Stomach (tissue), 19 donors: Measurements from ENCODE around the gene MRPL55. TPM values are rescaled to one million over a fixed set of nuclear protein-coding genes. Genes with fewer than 3 reads are reported as not detected.

Experiments used
- DNase-seq, 2 donors: peaks; one replicate each; pipeline versions ENCODE4 v3.0.0 to v3.0.0-alpha.2; 2013 to 2019
- H3K27ac ChIP-seq, 5 donors: fragments of 200-600 bp in 4 of 5; sonication (generic) in 4 of 5; one replicate each; pipeline ENCODE4 v1.5.1; 2013 to 2019; ENCODE audit warnings: mild to moderate bottlenecking in 1 of 5, moderate library complexity in 1 of 5
- H3K27me3 ChIP-seq, 3 donors: fragments of 200-600 bp; sonication (generic); one replicate each; pipeline ENCODE4 v1.5.1; 2017 to 2019; ENCODE audit warnings: mixed run types in 1 of 3
- H3K36me3 ChIP-seq, 4 donors: fragments of 200-600 bp; sonication (generic); 1 replicate in 3 of 4; 2 replicates in 1 of 4; pipeline ENCODE4 v1.5.1; 2016 to 2019
- H3K4me1 ChIP-seq, 4 donors: fragments of 200-600 bp; sonication (generic); one replicate each; pipeline ENCODE4 v1.5.1; 2016 to 2019
- H3K4me3 ChIP-seq, 4 donors: fragments of 200-600 bp; sonication (generic) in 3 of 4; one replicate each; pipeline ENCODE4 v1.5.1; 2016 to 2019; ENCODE audit warnings: mild to moderate bottlenecking in 1 of 4
- H3K9me3 ChIP-seq, 4 donors: fragments of 200-600 bp; sonication (generic); one replicate each; pipeline ENCODE4 v1.5.1; 2016 to 2019
- EP300 ChIP-seq: sonication (generic); formaldehyde crosslinking; IDR thresholded peaks from one replicate; pipeline ENCODE4 v1.6.1; 2017; ENCODE audit warnings: antibody characterized with exemption
- POLR2A ChIP-seq, 4 donors: fragments of 450-650 bp; IDR thresholded peaks; one replicate each; pipeline ENCODE4 v1.6.1; 2016; ENCODE audit warnings: antibody characterized with exemption in 4 of 4, control low read depth in 2 of 4, mild to moderate bottlenecking in 1 of 4, moderate library complexity in 1 of 4
- POLR2AphosphoS5 ChIP-seq, 3 donors: sonication (generic); formaldehyde crosslinking; IDR thresholded peaks; one replicate each; pipeline ENCODE4 v1.6.1; 2016; ENCODE audit warnings: antibody characterized with exemption in 3 of 3
- WGBS, 5 donors: extraction: QIAGEN DNeasy Blood & Tissue Kit in 3 of 5; methylation state at CpG; one replicate each; pipeline versions ENCODE4 v1.1.5 to v1.1.7; 2013 to 2018; 5-methylcytosine and 5-hydroxymethylcytosine counted together
- intact Hi-C: fragments of 100-400 bp; cut with DNase I; formaldehyde crosslinking; loops from one replicate; pipeline ENCODE4 v1.15.1; 2023; ENCODE audit warnings: low total_unique reads
- long read RNA-seq, 10 donors: transcript quantifications; one replicate each; lab custom pipeline, GENCODE V29; 2026
- polyA plus RNA-seq, 3 donors: library from polyadenylated mRNA; stranded (reverse); fragments of 200-250 nt; gene quantifications; one replicate each; pipeline ENCODE4 v1.2.3, GENCODE V29; 2013
- total RNA-seq, 5 donors: library from RNA; depleted of rRNA; stranded (reverse); fragments of >200 nt; gene quantifications; one replicate each; pipeline versions ENCODE4 v1.1.0 to v1.2.3, GENCODE V29; 2014 to 2016
- TF ChIP-seq, protein P1 (sequence below), 7 experiments: fragments of 450-650 bp in 4 of 7; fragments of 200-600 bp in 3 of 7; sonication (generic) in 3 of 7; IDR thresholded peaks; one replicate each; pipeline ENCODE4 v1.5.1; 2016 to 2019; ENCODE audit warnings: antibody characterized with exemption in 7 of 7, control low read depth in 2 of 7, mild to moderate bottlenecking in 1 of 7
- donor health status: healthy with polysubstance abuse.
- donor health status: Bipolar disorder and iron deficiency.
- donor health status: healthy.

The MRPL55 gene
- total RNA-seq (100 to 1,000 TPM in 1 of 5 donors, 10 to 100 TPM in 4; 18.7 to 101 (median 77.4) TPM), polyA plus RNA-seq (100 to 1,000 TPM; 136 to 158 (median 156) TPM)
- long read RNA-seq, donor 1, partial matches to known transcripts: 0 of 7 reads
- long read RNA-seq, donor 1, other reads (novel, unspliced or antisense): 0 of 7 reads
- long read RNA-seq, donor 2, partial matches to known transcripts: 0 of 11 reads
- long read RNA-seq, donor 2, other reads (novel, unspliced or antisense): 0 of 11 reads
- long read RNA-seq, donor 3, partial matches to known transcripts: 0 of 12 reads
- long read RNA-seq, donor 3, other reads (novel, unspliced or antisense): 0 of 12 reads
- long read RNA-seq, donor 4, partial matches to known transcripts: 0 of 1 reads
- long read RNA-seq, donor 4, other reads (novel, unspliced or antisense): 0 of 1 reads
- long read RNA-seq, donor 5, transcript MRPL55-204 (4 exons, 661 nt): major isoform, 6 of 19 reads
- long read RNA-seq, donor 5, transcript MRPL55-201 (5 exons, 632 nt): minor isoform, 5 of 19 reads
- long read RNA-seq, donor 5, partial matches to known transcripts: 0 of 19 reads
- long read RNA-seq, donor 5, other reads (novel, unspliced or antisense): 0 of 19 reads
- long read RNA-seq, donor 6: 0 reads
- long read RNA-seq, donor 7, transcript MRPL55-204 (4 exons, 661 nt): major isoform, 7 of 19 reads
- long read RNA-seq, donor 7, partial matches to known transcripts: 0 of 19 reads
- long read RNA-seq, donor 7, other reads (novel, unspliced or antisense): 0 of 19 reads
- long read RNA-seq, donor 8, partial matches to known transcripts: 0 of 14 reads
- long read RNA-seq, donor 8, other reads (novel, unspliced or antisense): 0 of 14 reads
- long read RNA-seq, donor 9, transcript MRPL55-204 (4 exons, 661 nt): major isoform, 5 of 16 reads
- long read RNA-seq, donor 9, partial matches to known transcripts: 0 of 16 reads
- long read RNA-seq, donor 9, other reads (novel, unspliced or antisense): 0 of 16 reads
- long read RNA-seq, donor 10, partial matches to known transcripts: 0 of 7 reads
- long read RNA-seq, donor 10, other reads (novel, unspliced or antisense): 0 of 7 reads

DNA sequence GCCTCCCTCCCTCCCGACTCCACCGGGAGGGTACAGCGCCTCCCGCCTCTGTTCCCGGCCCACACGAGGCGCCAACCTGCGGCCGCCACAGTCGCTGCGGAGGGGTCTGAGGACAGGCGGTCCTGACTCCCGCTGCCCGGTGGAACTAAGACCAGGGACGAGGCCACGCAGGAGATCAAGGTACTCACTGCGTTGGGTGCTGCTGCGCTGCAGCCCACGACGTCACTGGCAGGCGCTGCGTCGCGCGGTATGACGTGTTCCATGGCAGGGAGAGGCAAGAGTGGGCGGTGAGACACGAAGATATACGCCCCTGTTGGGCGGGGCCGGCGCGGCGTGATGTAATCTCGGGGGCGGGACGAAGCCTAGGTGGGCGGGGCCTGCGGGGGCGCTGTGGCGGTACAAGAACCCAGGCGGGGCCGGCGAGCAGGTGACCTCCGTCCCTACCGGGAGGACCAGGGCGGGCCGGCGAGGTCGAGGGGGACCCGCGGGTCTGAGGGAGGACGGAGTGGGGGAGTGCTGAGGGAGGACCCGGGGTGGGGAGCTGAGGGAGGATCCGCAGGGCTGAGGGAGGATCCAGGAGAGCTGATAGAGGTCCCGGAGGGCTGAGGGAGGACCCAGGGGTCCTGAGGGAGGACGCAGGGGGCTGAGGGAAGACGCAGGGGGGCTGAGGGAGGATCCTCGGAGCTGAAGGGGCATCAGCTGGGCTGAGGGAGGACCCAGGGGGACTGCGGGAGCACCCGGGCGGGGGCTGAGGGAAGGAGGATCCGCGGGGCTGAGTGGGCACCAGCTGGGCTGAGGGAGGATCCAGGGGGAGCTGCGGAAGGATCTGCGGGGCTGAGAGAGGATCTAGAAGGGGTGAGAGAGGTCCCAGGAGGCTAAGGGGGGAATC is at the start of gene MRPL55:
Gene MRPL55 (minus strand): TSS at position 227 of the 889 bp plus-strand sequence. CDS start 1,039 bp downstream, outside the sequence.
- Histone ChIP-seq H3K4me3 (peak within 1 kb of the TSS; percentile 63 to 89 (median 84)), H3K27me3 (no peaks in the 10 kb centered on the region), H3K27ac (peak within 1 kb of the TSS; percentile 89 to 95 (median 92)), H3K36me3 (peaks cover 14 to 29% (median 26%) of the 10 kb centered on the region in 4 donors), H3K9me3 (no peaks in the 10 kb centered on the region), H3K4me1 (peaks cover 20 to 39% (median 28%) of the 10 kb centered on the region in 4 donors)
- WGBS, 5 donors: 0 to 1% (median 1%) methylated on average over 63 to 66 of the region's 66 CpGs
- DNase-seq: peak; percentile 99
- TF ChIP-seq EP300: no peak
- TF ChIP-seq, protein P1, sequence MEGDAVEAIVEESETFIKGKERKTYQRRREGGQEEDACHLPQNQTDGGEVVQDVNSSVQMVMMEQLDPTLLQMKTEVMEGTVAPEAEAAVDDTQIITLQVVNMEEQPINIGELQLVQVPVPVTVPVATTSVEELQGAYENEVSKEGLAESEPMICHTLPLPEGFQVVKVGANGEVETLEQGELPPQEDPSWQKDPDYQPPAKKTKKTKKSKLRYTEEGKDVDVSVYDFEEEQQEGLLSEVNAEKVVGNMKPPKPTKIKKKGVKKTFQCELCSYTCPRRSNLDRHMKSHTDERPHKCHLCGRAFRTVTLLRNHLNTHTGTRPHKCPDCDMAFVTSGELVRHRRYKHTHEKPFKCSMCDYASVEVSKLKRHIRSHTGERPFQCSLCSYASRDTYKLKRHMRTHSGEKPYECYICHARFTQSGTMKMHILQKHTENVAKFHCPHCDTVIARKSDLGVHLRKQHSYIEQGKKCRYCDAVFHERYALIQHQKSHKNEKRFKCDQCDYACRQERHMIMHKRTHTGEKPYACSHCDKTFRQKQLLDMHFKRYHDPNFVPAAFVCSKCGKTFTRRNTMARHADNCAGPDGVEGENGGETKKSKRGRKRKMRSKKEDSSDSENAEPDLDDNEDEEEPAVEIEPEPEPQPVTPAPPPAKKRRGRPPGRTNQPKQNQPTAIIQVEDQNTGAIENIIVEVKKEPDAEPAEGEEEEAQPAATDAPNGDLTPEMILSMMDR (IDR thresholded peaks at IDR 0.05): peak in 1 of 7 experiments; percentile 31
- peak in 2 of 4 donors; percentile 68 to 83 for TF ChIP-seq POLR2A (IDR thresholded peaks at IDR 0.05)
- peak; percentile 99 to 100 (median 100) for TF ChIP-seq POLR2AphosphoS5 (IDR thresholded peaks at IDR 0.05)
- intact Hi-C loops: no loop called here

DNA sequence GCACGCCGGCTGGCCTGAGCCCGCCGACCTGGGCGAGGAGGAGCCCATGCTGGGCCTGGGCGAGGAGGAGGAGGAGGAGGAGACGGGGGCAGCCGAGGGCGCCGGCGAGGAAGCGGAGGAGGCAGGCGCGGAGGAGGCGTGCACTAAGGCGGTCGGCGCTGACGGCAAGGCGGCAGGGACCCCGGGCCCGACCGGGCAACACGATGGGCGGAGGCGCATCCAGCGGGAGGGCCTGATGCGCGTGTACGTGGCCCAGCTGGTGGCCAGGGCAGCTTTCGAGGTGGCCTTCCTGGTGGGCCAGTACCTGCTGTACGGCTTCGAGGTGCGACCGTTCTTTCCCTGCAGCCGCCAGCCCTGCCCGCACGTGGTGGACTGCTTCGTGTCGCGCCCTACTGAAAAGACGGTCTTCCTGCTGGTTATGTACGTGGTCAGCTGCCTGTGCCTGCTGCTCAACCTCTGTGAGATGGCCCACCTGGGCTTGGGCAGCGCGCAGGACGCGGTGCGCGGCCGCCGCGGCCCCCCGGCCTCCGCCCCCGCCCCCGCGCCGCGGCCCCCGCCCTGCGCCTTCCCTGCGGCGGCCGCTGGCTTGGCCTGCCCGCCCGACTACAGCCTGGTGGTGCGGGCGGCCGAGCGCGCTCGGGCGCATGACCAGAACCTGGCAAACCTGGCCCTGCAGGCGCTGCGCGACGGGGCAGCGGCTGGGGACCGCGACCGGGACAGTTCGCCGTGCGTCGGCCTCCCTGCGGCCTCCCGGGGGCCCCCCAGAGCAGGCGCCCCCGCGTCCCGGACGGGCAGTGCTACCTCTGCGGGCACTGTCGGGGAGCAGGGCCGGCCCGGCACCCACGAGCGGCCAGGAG is 49.3 kb upstream of the MRPL55 start:
- WGBS, 5 donors: 50 to 72% (median 69%) methylated on average over 49 to 98 of the region's 98 CpGs

DNA sequence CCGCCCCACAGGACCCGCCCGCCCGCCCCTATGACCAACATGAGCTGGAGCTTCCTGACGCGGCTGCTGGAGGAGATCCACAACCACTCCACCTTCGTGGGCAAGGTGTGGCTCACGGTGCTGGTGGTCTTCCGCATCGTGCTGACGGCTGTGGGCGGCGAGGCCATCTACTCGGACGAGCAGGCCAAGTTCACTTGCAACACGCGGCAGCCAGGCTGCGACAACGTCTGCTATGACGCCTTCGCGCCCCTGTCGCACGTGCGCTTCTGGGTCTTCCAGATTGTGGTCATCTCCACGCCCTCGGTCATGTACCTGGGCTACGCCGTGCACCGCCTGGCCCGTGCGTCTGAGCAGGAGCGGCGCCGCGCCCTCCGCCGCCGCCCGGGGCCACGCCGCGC is 48.6 kb upstream of the MRPL55 start:
- Histone ChIP-seq H3K27ac (no peak overlapping the region), H3K27me3 (peaks cover 0 to 12% (median 5%) of the 10 kb centered on the region in 3 donors), H3K9me3 (no peaks in the 10 kb centered on the region), H3K4me3 (no peak overlapping the region), H3K4me1 (peaks cover 11 to 29% (median 14%) of the 10 kb centered on the region in 4 donors), H3K36me3 (no peaks in the 10 kb centered on the region)
- intact Hi-C loops: no loop called here
- WGBS, 5 donors: 69 to 83% (median 73%) methylated on average over 31 to 43 of the region's 43 CpGs; no CpG with 5 or more reads in 1 of the 5 donors
- TF ChIP-seq POLR2AphosphoS5 (IDR thresholded peaks at IDR 0.05) (no peak), EP300 (no peak), POLR2A (IDR thresholded peaks at IDR 0.05) (no peak)
- TF ChIP-seq, protein P1 (IDR thresholded peaks at IDR 0.05): no peak
- no peak for DNase-seq

More for the DNA sequence above, 49.3 kb upstream of the MRPL55 start:
- TF ChIP-seq POLR2A (IDR thresholded peaks at IDR 0.05): no peak
- TF ChIP-seq, protein P1 (IDR thresholded peaks at IDR 0.05): no peak
- no peak for TF ChIP-seq EP300
- TF ChIP-seq POLR2AphosphoS5 (IDR thresholded peaks at IDR 0.05): no peak
- H3K36me3 ChIP-seq: no peaks in the 10 kb centered on the region
- DNase-seq: no peak
- no peaks in the 10 kb centered on the region for H3K9me3 ChIP-seq
- no peak overlapping the region for H3K4me3 ChIP-seq
- H3K27ac ChIP-seq: no peak overlapping the region
- peaks cover 0 to 18% (median 10%) of the 10 kb centered on the region in 3 donors for H3K27me3 ChIP-seq
- intact Hi-C loops: no loop called here
- peaks cover 18 to 36% (median 20%) of the 10 kb centered on the region in 4 donors for H3K4me1 ChIP-seq
